ENCODE measurements around the gene CRACR2B.
A peak's percentile ranks its signal among the peaks of the same experiment; 100 is the strongest.

CRACR2B gene

DNA sequence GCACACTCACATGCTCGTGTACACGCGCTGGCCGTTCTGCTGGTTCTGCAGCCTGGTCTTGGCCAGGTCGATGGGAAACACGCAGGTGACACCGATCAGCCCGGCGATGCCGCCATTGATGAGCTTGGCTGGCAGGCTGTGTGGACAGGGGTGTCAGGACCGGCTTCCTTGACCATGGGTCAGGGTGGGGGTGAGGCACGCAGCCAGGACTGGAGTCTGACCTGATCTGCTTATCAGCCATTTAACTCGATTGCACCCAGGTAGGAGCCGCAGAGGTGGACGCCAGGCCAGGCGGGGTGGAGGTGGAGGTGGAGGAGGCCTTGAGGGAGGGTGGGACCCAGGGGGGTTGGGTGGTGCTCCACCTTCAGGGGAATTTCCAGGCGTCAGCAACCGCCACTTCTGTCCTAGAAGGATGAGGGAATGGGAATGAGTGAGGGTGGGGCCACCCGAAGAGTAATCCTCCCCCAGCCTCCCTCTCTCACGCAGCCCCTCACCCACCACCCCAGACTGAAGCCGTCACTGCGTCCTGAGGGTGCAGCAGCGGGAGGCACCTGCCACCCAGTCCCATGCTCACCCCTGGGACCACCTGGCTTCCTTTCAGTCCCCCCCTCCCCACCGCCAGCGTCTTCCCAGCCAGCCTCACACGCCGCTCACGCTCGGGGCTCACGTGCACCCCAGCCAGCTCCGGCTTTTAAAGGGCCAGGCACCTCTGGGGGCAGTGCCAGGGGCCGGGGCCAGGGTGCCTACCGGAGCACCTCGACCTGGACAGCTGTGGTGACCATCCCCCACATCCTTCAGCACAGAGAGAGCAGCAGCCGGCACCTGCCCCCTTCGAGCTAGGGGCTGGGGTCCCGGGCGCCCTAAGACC lies 32.7 kb upstream of the CRACR2B start:
- DNase-seq (ENCODE audit: low read depth): no peak

GRCh38 chr11:795634-796564 lies 31.8 kb upstream of the CRACR2B start:
- DNase-seq (ENCODE audit: low read depth): peak; percentile 77

DNA sequence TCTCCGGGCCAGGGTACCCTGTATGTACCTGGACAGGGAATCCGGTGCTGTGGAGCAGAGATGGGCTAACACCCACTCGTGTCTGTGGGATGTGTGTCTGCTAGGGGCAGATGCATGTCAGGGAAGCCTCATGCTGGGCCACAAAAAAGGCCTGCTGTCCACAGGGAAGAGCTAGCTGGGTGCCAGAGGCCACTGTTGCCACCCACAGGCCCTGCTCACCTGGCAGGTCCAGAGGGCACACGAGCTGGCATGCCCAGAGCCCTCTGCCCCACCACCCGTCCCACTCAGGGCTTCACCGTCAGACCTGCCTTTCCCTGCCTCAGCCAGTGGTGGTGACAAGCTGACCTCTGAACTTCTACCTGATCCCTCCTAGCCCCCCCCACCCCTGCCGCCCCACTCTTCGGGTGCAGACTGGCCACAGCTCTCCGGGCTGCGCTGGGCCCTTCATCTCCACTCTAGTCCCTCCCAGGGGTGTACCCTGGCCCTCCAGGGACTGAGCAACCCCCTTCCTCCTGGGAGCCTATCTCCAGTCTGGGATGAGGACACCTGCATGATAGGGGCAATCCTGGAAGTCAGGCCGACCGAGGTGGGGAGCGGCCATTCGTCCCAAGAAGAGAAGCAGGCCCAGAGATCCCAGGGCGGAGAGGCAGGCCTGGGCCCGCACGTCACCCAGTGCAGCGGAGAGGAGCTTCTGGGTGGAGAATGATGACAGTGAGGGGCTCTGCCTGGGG lies 31.0 kb upstream of the CRACR2B start:
- no peak for DNase-seq (ENCODE audit: low read depth)

GRCh38 chr11:797296-798092 lies 30.2 kb upstream of the CRACR2B start:
- DNase-seq (ENCODE audit: low read depth): peak; percentile 72

DNA sequence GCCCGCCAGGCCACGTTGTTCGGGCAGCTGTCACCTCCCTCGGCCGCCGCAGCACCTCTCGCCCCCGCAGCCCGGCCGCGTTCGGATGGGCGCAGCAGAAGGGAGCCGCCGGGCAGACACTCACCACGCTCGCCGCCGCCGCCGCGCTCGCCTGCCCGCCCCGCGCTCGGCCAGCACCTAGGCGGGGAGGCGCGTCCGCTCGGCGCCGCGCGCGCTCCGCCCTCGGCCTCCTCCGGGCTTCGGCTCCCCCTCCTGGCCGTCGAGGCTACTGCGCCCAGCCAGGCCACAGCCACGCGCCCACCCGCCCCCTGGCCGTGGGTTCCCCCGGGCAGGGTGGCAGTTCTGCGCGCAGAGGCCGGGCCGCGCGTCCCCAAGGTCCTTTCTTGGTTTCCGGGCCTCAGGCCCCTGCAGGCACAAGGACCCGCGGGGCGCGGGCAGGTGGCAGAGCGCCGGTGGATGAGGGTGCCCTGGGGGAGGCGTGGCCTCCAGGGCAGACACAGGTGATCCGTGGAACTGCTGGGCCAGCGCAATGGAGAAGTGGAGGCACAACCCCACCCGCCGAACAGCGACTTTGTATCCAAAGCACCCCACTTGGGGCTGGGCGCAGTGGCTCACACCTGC lies 29.5 kb upstream of the CRACR2B start, which contains the start of gene SLC25A22:
SLC25A22 (minus strand) TSS at position 189 of the 621 bp plus-strand sequence. CDS start 3,275 bp downstream, outside the sequence.
- DNase-seq (ENCODE audit: low read depth): peak; percentile 80

DNA sequence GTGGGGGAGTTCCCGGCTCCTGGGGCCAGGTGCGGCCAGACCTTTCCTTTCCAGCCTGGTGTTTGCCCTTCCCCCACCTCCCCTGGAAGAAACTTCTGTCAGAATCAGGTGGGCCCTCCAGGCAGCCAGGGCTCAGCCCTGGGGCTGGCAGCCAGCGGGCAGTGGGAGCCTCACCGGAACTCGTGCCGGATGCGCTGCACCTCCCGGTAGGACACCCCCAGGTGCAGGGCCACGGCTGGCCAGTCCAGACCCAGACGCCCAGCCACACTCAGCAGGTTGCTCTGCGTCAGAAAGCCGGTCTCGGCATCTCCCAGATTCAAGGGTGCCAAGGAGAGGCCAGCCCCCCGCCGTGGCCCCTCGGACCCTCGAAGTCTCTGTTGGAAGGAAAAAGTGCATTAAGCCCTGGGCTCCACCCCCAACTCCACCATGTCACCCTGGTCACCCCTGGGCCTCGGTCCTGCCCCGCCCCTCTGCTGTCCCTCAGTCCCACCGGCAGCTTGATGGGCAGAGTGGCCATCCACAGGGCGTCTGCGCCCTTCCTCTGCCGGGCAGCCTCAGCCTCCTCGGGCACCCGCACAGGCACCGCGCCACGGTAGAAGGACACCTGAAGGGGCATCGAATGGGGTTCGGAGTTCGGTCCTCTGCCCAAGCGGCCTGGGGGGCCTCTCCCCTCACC lies 27.9 kb upstream of the CRACR2B start:
- no peak for DNase-seq (ENCODE audit: low read depth)

DNA sequence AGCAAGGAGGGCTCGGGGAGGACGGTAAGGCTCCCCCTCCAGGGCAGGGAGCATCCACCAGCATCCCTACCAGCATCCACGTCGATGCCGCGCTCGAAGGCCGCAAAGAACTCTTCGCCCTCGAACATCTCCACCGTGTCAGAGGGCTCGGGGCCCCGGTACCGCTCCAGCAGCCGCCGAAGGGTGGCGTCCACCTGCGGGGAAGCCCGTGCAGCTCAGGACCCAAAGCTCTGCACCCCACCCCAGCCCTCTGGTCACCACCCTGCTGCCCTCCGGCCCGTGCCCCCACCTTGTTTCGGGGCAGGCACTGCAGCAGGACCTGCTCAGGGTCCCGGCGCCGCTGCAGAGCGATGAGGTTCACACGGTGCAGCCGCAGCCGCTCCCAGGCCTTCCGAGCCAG lies 27.2 kb upstream of the CRACR2B start:
- DNase-seq (ENCODE audit: low read depth): no peak

DNA sequence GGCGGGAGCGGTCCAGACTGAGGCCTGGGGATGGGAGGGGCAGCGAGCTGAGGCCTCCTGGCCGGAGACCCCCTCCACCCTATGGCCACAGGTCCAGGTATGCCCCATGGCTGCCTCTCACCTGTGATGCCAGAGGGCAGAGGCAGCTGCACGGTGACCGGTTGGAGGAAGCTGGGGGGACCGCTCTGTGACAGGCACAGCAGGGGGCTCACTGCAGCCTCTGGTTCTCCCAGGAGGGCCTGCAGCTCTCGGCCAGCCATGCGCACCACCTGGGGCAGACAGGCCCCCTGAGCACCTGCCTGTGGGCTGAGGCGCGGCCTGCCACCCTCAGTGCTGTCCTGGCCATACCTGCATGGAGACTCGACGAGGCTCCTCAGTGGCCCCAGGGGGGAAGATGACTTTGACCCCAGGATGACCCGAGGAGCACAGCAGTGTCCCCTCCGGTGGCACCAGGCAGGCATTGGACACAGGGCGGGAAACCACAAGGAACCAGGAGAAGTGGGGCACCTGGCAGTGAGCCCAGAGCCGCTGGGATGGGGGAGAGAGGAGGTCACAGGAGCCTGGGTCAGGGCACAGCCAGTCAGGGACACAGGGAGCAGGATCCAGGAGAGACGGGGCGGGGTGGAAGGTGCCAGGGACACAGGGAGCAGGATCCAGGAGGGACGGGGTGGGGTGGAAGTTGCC lies 26.5 kb upstream of the CRACR2B start:
- DNase-seq (ENCODE audit: low read depth): no peak

- no peak for DNase-seq (ENCODE audit: low read depth)
Observed at GRCh38 chr11:802018-802617, 25.6 kb upstream of the CRACR2B start.

- DNase-seq (ENCODE audit: low read depth): no peak
Observed at GRCh38 chr11:802693-803466, 24.8 kb upstream of the CRACR2B start.

DNA sequence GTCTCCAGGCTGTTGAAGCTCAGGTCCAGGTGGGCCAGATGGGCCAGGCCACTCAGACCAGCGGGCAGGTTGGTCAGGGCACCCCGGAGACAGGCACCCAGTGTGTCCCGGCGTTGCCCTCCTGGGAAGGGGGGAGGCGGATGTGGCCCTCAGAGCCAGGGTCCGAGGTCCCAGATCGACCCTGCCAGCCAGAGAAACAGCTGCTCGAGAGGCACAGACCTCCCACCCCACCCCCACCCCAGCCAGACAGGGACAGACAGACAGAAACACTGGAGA lies 24.3 kb upstream of the CRACR2B start:
- DNase-seq (ENCODE audit: low read depth): no peak

DNA sequence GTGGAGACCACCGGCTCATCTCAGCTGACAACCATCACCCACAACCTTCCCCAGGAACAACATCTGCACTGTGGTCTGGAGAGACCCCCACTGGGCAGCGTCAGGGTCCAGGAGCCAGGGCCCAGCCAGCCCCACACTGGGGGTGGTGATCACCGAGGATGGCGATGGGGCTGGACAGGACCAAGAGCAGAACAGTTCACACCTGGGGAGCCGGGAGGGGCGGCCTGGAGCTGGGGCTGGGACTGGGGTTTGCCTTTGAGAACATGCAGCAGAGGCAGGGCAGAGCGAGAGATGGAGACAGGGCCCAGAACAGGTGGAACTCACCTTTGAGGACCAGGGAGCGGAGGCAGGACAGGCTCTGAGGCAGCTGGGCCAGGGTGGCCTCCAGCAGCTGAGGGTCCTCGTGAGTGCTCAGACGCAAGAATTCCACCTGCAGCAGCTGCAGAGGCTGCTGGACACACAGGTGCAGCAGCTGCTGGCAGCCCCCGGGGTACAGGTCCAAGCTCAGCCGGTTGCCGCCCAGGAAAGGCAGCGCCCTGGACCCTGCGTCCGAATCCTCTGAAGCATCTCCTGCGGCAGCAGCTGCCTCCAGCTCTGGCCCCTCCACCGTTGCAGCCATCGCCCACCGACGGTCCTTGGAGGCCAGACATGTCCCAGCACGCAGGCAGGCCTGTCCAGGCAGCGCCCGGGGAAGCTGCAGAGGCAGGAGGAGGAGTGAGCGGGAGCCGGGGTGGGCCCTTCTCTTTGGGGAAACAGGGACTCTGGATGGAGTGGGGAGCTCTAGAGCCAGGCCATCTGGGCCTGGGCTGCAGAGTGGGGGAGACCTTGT lies 23.7 kb upstream of the CRACR2B start:
- DNase-seq (ENCODE audit: low read depth): no peak

GRCh38 chr11:804599-804964 lies 23.1 kb upstream of the CRACR2B start:
- no peak for DNase-seq (ENCODE audit: low read depth)

DNA sequence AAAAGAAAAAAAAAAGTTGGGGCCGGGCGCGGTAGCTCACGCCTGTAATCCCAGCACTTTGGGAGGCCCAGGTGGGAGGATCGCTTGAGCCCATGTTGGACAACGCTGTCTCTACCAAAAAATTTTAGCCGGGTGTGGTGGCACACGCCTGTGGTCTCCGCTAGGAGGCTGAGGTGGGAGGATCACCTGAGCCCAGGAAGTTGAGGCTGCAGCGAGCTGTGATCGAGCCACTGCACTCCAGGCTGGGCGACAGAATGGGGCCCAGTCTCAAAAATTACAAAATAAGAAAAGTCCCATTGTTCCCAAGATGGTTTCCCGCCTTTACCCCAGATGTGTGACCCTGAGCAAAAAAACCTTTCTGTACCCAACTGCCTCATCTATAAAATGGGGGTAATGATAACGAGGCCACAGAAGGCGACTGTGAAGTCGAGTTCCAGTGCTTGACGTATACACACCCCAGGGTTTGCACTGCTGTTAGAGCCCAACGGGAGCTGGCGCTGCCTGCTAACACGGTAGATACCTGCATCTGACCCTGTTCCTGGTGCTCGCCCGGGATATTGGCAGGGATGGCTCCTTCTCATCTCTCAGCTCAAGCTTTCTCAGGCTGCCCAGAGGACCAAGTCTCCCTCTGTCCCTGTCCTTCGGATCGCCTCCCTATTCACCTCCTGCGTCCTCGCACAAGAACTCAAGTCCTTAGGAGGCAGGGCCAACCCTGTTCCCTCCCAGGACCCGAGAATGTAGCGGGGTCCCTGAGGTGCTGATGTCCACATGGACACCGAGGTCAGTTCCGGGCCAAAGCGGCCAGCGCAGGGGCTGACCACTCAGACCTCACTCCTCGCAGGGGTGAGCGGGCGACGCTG lies 19.1 kb upstream of the CRACR2B start:
- no peak for DNase-seq (ENCODE audit: low read depth)

DNA sequence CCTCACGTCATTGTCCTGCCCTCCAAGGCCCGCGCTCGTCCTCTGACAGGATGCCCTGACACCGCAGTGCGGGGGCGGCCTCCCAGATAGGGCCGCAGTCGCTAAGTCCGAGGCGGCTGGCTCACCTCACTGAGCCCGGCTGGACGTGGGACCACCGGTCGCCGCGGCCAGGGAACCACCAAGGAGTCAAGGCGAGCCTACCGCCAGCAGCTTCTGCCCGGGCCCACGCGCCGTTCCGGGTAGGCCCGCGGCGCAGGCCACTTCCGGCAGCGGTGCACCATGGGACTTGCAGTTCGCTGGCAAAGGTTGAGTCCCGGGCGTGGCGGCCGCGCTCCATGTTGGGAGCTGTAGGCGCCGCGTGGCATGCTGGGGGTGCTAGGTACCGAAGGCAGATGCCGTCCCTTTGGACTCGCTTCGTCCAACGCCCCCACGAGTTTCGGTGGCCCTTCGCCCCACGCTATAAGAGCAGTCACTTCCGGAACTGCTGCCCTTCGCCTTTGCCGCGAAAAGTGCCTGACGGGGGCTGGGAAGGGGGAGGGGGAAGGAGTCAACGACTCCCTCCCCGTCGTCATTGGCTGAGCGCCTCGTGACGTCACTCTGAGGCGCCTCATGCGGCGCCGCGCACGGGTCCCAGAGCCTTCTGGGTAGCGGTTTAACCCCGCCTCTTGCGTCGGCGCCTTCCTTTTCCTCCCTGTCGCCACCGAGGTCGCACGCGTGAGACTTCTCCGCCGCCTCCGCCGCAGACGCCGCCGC lies 18.3 kb upstream of the CRACR2B start, which contains the start of gene RPLP2:
RPLP2 (plus strand) TSS at position 681 of the 753 bp plus-strand sequence. CDS start 268 bp downstream, outside the sequence.
- DNase-seq (ENCODE audit: low read depth): peak; percentile 98

- DNase-seq (ENCODE audit: low read depth): no peak
Observed at GRCh38 chr11:810040-810567, 17.6 kb upstream of the CRACR2B start.
